Activated CD4-positive, alpha-beta T cell treated with anti-CD3 and anti-CD28 coated beads, Interleukin-2, amount 10 ng/mL, durations not matched to agents 7 days and 5 days (primary cell): ENCODE measurements around the gene KSR2. TPM values are rescaled to one million over a fixed set of nuclear protein-coding genes. Genes with fewer than 3 reads are reported as not detected.

Experiments
- CTCF ChIA-PET: fragments of 350-600 bp; sonication (Branson Sonifier 250); formaldehyde crosslinking; loops from one replicate; lab custom pipeline; 2021; ENCODE audit warnings: antibody characterized with exemption; lab: Charles Lee
- POLR2A ChIA-PET: fragments of 350-600 bp; sonication (Branson Sonifier 250); formaldehyde crosslinking; loops from one replicate; lab custom pipeline; 2021; ENCODE audit warnings: antibody characterized with exemption; lab: Charles Lee
- DNase-seq: peaks from one replicate; pipeline ENCODE4 v3.0.0-alpha.2; 2020
- H3K27ac Mint-ChIP-seq: one replicate; pipeline ENCODE4 v1.8.0; 2021; ENCODE audit warnings: mild to moderate bottlenecking, moderate library complexity, mixed read lengths
- H3K27me3 Mint-ChIP-seq: one replicate; pipeline ENCODE4 v1.8.0; 2021; ENCODE audit warnings: mixed read lengths
- H3K36me3 Mint-ChIP-seq: one replicate; pipeline ENCODE4 v1.8.0; 2021; ENCODE audit warnings: low read depth, mixed read lengths
- H3K4me1 Mint-ChIP-seq: one replicate; pipeline ENCODE4 v1.8.0; 2021; ENCODE audit warnings: mixed read lengths
- H3K4me3 Mint-ChIP-seq: one replicate; pipeline ENCODE4 v1.8.0; 2021; ENCODE audit warnings: mild to moderate bottlenecking, moderate library complexity, mixed read lengths
- H3K9me3 Mint-ChIP-seq: one replicate; pipeline ENCODE4 v1.8.0; 2021; ENCODE audit warnings: mixed read lengths
- total RNA-seq, 2 experiments: library from RNA; stranded (reverse); gene quantifications; one replicate each; pipeline ENCODE4 v1.2.3, GENCODE V29; 2021

The KSR2 gene
- total RNA-seq, 2 experiments from 2014 or later = 0.04 to 0.15 TPM

- Mint-ChIP-seq H3K27me3 (peaks cover 58% of the 10 kb centered on the region), H3K36me3 (peaks cover 2% of the 10 kb centered on the region), H3K4me1 (peaks cover 6% of the 10 kb centered on the region), H3K9me3 (peaks cover 6% of the 10 kb centered on the region), H3K27ac (no peak overlapping the region), H3K4me3 (no peak overlapping the region)
- ChIA-PET CTCF (no interaction called here), POLR2A (no interaction called here)
- DNase-seq = no peak
Measured at GRCh38 chr12:117966511-117966910, 2.3 kb downstream of the KSR2 start.

GRCh38 chr12:117963836-117964235, 5.0 kb downstream of the KSR2 start:
- H3K27me3 Mint-ChIP-seq = peaks cover 43% of the 10 kb centered on the region
- CTCF ChIA-PET = no interaction called here

GRCh38 chr12:117936722-117937484, 31.9 kb downstream of the KSR2 start:
- H3K27me3 Mint-ChIP-seq = no peaks in the 10 kb centered on the region
- no peaks in the 10 kb centered on the region for H3K9me3 Mint-ChIP-seq
- no peak overlapping the region for H3K27ac Mint-ChIP-seq
- no peak for DNase-seq
- H3K4me3 Mint-ChIP-seq = no peak overlapping the region
- no peaks in the 10 kb centered on the region for H3K36me3 Mint-ChIP-seq
- no peaks in the 10 kb centered on the region for H3K4me1 Mint-ChIP-seq
- POLR2A ChIA-PET = no interaction called here
- CTCF ChIA-PET = no interaction called here

More at GRCh38 chr12:117963836-117964235, 5.0 kb downstream of the KSR2 start:
- Mint-ChIP-seq H3K4me1 (peaks cover 3% of the 10 kb centered on the region), H3K36me3 (no peaks in the 10 kb centered on the region), H3K4me3 (no peak overlapping the region), H3K9me3 (no peaks in the 10 kb centered on the region), H3K27ac (no peak overlapping the region)
- no peak for DNase-seq
- POLR2A ChIA-PET = no interaction called here

GRCh38 chr12:117933545-117933944, 35.2 kb downstream of the KSR2 start:
- Mint-ChIP-seq H3K27me3 (no peaks in the 10 kb centered on the region), H3K4me1 (no peaks in the 10 kb centered on the region), H3K4me3 (no peak overlapping the region), H3K27ac (no peak overlapping the region), H3K36me3 (no peaks in the 10 kb centered on the region), H3K9me3 (peaks cover 3% of the 10 kb centered on the region)
- POLR2A ChIA-PET = no interaction called here
- DNase-seq = no peak
- CTCF ChIA-PET = no interaction called here

GRCh38 chr12:117926391-117926899, 42.3 kb downstream of the KSR2 start:
- Mint-ChIP-seq H3K27me3 (no peaks in the 10 kb centered on the region), H3K9me3 (peaks cover 2% of the 10 kb centered on the region), H3K36me3 (no peaks in the 10 kb centered on the region), H3K4me3 (no peak overlapping the region), H3K27ac (no peak overlapping the region), H3K4me1 (no peaks in the 10 kb centered on the region)
- ChIA-PET CTCF (no interaction called here), POLR2A (interaction anchor here (0.6 kb wide), 1 partner anchor 11 kb away, joined by 6 read pairs; no protein-coding TSS in a partner anchor)
- no peak for DNase-seq

- ChIA-PET POLR2A (no interaction called here), CTCF (no interaction called here)
- no peaks in the 10 kb centered on the region for H3K9me3 Mint-ChIP-seq
- no peak overlapping the region for H3K4me3 Mint-ChIP-seq
- H3K27ac Mint-ChIP-seq = no peak overlapping the region
- H3K27me3 Mint-ChIP-seq = peaks cover 2% of the 10 kb centered on the region
- no peaks in the 10 kb centered on the region for H3K36me3 Mint-ChIP-seq
- H3K4me1 Mint-ChIP-seq = no peaks in the 10 kb centered on the region
- no peak for DNase-seq
Measured at GRCh38 chr12:117921929-117922777, 46.6 kb downstream of the KSR2 start.

GRCh38 chr12:117919479-117919878, 49.3 kb downstream of the KSR2 start:
- H3K9me3 Mint-ChIP-seq = no peaks in the 10 kb centered on the region
- no peaks in the 10 kb centered on the region for H3K4me1 Mint-ChIP-seq
- DNase-seq = no peak
- ChIA-PET CTCF (no interaction called here), POLR2A (no interaction called here)
- no peak overlapping the region for H3K4me3 Mint-ChIP-seq
- H3K27me3 Mint-ChIP-seq = peaks cover 2% of the 10 kb centered on the region
- H3K36me3 Mint-ChIP-seq = no peaks in the 10 kb centered on the region
- H3K27ac Mint-ChIP-seq = no peak overlapping the region

GRCh38 chr12:117914686-117915085, 54.1 kb downstream of the KSR2 start:
- Mint-ChIP-seq H3K27ac (no peak overlapping the region), H3K4me3 (no peak overlapping the region), H3K36me3 (no peaks in the 10 kb centered on the region), H3K27me3 (peaks cover 5% of the 10 kb centered on the region), H3K9me3 (peaks cover 14% of the 10 kb centered on the region), H3K4me1 (no peaks in the 10 kb centered on the region)
- ChIA-PET CTCF (interaction anchor here (0.6 to 1.1 kb wide), 2 partner anchors 76 to 754 kb away, joined by 3 to 4 read pairs; no protein-coding TSS in a partner anchor), POLR2A (no interaction called here)
- no peak for DNase-seq

- Mint-ChIP-seq H3K36me3 (no peaks in the 10 kb centered on the region), H3K4me3 (no peak overlapping the region), H3K27ac (no peak overlapping the region), H3K9me3 (peaks cover 14% of the 10 kb centered on the region), H3K4me1 (no peaks in the 10 kb centered on the region), H3K27me3 (peaks cover 4% of the 10 kb centered on the region)
- POLR2A ChIA-PET = no interaction called here
- CTCF ChIA-PET = no interaction called here
- DNase-seq = no peak
Measured at GRCh38 chr12:117912756-117913155, 56.0 kb downstream of the KSR2 start.

- no peak for DNase-seq
- ChIA-PET POLR2A (no interaction called here), CTCF (no interaction called here)
- H3K36me3 Mint-ChIP-seq = no peaks in the 10 kb centered on the region
- no peaks in the 10 kb centered on the region for H3K4me1 Mint-ChIP-seq
- peaks cover 14% of the 10 kb centered on the region for H3K9me3 Mint-ChIP-seq
- peaks cover 7% of the 10 kb centered on the region for H3K27me3 Mint-ChIP-seq
- H3K4me3 Mint-ChIP-seq = no peak overlapping the region
- no peak overlapping the region for H3K27ac Mint-ChIP-seq
Measured at GRCh38 chr12:117908411-117908810, 60.4 kb downstream of the KSR2 start.

GRCh38 chr12:117907108-117907689, 61.6 kb downstream of the KSR2 start:
- ChIA-PET POLR2A (no interaction called here), CTCF (no interaction called here)
- Mint-ChIP-seq H3K36me3 (no peaks in the 10 kb centered on the region), H3K27ac (no peak overlapping the region), H3K4me3 (no peak overlapping the region), H3K4me1 (no peaks in the 10 kb centered on the region), H3K27me3 (peaks cover 7% of the 10 kb centered on the region), H3K9me3 (peaks cover 14% of the 10 kb centered on the region)
- no peak for DNase-seq

- Mint-ChIP-seq H3K4me1 (no peaks in the 10 kb centered on the region), H3K9me3 (peaks cover 2% of the 10 kb centered on the region), H3K36me3 (no peaks in the 10 kb centered on the region), H3K4me3 (no peak overlapping the region), H3K27me3 (peaks cover 4% of the 10 kb centered on the region), H3K27ac (no peak overlapping the region)
- ChIA-PET CTCF (interaction anchor here (0.6 kb wide), 1 partner anchor 30 kb away, joined by 3 read pairs; no protein-coding TSS in a partner anchor), POLR2A (no interaction called here)
- no peak for DNase-seq
Measured at GRCh38 chr12:117904051-117904450, 64.7 kb downstream of the KSR2 start.
